ENCODE data around the gene RRAD.

The RRAD gene

GRCh38 chr16:66874079-66874775, 51.1 kb downstream of the RRAD start:
- DNase-seq = no peak

GRCh38 chr16:66873685-66874055, 51.7 kb downstream of the RRAD start:
- no peak for DNase-seq

- peak; percentile 67 for DNase-seq
These were observed 52.2 kb downstream of the RRAD start for GRCh38 chr16:66872943-66873684.

DNA sequence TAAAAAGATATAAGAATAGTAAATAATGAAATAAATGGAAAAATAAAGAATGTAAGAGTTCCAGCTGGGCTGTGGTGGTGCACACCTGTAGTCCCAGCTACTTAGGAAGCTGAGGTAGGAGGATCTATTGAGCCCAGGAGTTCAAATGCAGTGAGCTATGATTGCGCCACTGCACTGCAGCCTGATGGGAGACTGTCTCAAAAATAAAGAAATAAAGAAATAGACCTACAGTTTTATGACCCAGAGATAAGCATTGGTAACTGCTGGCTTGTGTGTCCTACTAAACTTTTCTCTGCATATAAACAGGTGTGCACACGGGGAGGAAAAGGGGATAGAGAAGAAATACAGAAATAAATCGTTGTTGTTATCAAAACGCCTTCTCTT, 52.8 kb downstream of the RRAD start:
- DNase-seq = no peak

GRCh38 chr16:66871840-66872239, 53.5 kb downstream of the RRAD start:
- DNase-seq = no peak

Data from effector CD8-positive, alpha-beta T cell (primary cell).